BE2C (cell line): Measurements from ENCODE around the gene PGAM2.
"Not testable (repeated sequence)": the region's sequence is repeated elsewhere in the genome, so short reads cannot be mapped to it uniquely, and the experiment has no call there.

Source experiments
- DNase-seq: peaks from one replicate; pipeline ENCODE4 v3.0.0-alpha.2; 2020
- H3K27me3 ChIP-seq: fragments of 250-450 bp; sonication (Bioruptor Pico); 2 replicates; pipeline ENCODE4 v1.5.1; 2020; ENCODE audit warnings: mild to moderate bottlenecking
- H3K36me3 ChIP-seq: fragments of 250-450 bp; sonication (Bioruptor Pico); 2 replicates; pipeline ENCODE4 v1.5.1; 2020; ENCODE audit warnings: mild to moderate bottlenecking
- H3K4me1 ChIP-seq: fragments of 250-450 bp; sonication (Bioruptor Pico); 2 replicates; pipeline ENCODE4 v1.5.1; 2020
- H3K4me3 ChIP-seq: 2 replicates; pipeline ENCODE4 v1.5.1; 2011; ENCODE audit warnings: low read depth, low read length
- H3K9me3 ChIP-seq: fragments of 250-450 bp; sonication (Bioruptor Pico); 2 replicates; pipeline ENCODE4 v1.5.1; 2020
- TF ChIP-seq, protein P1 (sequence below): IDR thresholded peaks from 2 replicates; pipeline ENCODE4 v1.5.1; 2012; ENCODE audit warnings: mild to moderate bottlenecking, low read depth, low read length

PGAM2 gene

DNA sequence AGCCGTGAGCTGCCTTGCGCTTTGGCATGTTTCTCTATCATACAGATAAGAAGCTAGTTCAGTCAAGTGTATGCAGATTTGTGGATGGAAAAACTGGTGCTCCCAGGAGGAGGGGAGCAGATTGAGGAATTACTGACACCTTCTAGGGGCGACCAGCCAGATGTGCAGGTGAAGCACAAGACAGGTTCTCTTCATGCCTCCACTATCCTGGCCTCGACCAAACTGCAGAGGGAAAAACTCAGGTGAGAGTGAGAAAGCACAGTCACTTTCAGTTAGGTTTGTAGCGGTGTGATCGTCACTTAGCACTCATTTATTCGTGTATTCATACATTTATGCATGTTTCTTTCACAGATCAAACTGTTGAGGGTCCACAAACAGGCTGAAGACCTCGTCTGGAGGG, 21.5 kb downstream of the PGAM2 start:
- no peak for DNase-seq
- Histone ChIP-seq H3K9me3 (no peaks in the 10 kb centered on the region), H3K36me3 (peaks cover 2% of the 10 kb centered on the region; the same call in 1 of the 2 replicates), H3K27me3 (no peaks in the 10 kb centered on the region), H3K4me1 (no peaks in the 10 kb centered on the region), H3K4me3 (peak overlapping the region; percentile 94)
- TF ChIP-seq, protein P1, sequence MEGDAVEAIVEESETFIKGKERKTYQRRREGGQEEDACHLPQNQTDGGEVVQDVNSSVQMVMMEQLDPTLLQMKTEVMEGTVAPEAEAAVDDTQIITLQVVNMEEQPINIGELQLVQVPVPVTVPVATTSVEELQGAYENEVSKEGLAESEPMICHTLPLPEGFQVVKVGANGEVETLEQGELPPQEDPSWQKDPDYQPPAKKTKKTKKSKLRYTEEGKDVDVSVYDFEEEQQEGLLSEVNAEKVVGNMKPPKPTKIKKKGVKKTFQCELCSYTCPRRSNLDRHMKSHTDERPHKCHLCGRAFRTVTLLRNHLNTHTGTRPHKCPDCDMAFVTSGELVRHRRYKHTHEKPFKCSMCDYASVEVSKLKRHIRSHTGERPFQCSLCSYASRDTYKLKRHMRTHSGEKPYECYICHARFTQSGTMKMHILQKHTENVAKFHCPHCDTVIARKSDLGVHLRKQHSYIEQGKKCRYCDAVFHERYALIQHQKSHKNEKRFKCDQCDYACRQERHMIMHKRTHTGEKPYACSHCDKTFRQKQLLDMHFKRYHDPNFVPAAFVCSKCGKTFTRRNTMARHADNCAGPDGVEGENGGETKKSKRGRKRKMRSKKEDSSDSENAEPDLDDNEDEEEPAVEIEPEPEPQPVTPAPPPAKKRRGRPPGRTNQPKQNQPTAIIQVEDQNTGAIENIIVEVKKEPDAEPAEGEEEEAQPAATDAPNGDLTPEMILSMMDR: no peak

DNA sequence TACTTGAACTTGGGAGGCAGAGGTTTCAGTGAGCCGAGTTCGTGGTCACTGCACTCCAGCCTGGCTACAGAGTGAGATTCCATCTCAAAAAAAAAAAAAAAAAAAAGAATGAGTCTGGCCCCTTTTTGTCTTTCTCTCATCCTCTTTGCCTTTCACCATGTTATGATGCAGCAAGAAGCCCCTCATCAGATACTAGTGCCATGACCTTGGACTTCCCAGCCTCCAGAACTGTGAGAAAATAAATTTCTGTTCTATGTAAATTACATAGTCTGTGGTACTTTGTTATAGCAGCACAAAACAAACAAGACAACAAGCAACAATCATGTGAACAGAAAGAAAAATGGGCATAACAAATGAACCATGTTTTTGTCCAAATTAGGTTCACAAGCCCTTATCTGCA, 23.1 kb downstream of the PGAM2 start:
- no peaks in the 10 kb centered on the region for H3K9me3 ChIP-seq
- H3K27me3 ChIP-seq: no peaks in the 10 kb centered on the region
- no peak for DNase-seq
- no peak overlapping the region for H3K4me3 ChIP-seq
- no peaks in the 10 kb centered on the region for H3K4me1 ChIP-seq
- H3K36me3 ChIP-seq: no peaks in the 10 kb centered on the region
- TF ChIP-seq, protein P1: no peak

DNA sequence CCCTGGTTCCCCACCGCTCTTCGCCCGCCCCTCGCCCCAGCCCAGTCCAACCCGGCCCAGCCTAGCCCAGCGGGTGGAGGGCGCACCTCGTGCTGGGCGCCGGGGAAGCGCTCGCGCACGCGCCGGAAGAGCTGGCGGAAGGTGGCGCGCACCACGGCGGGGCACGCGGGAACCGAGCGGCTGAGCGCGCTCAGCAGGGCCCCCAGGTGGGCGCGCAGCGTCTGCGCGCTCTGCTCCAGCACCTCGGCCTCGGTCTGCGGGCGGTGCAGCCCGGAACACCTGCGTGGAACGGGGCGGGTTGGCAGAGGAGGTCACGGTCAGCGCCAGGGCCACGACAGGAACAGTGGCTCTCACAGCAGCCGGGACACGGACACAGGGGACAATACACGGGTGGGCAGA, 24.9 kb downstream of the PGAM2 start:
- TF ChIP-seq, protein P1: 0 out of 2 replicates have a peak, but pooled peaks have one; percentile 7
- not testable (repeated sequence) for H3K9me3 ChIP-seq, H3K4me3 ChIP-seq, H3K36me3 ChIP-seq, H3K4me1 ChIP-seq, H3K27me3 ChIP-seq
- DNase-seq: peak; percentile 43

DNA sequence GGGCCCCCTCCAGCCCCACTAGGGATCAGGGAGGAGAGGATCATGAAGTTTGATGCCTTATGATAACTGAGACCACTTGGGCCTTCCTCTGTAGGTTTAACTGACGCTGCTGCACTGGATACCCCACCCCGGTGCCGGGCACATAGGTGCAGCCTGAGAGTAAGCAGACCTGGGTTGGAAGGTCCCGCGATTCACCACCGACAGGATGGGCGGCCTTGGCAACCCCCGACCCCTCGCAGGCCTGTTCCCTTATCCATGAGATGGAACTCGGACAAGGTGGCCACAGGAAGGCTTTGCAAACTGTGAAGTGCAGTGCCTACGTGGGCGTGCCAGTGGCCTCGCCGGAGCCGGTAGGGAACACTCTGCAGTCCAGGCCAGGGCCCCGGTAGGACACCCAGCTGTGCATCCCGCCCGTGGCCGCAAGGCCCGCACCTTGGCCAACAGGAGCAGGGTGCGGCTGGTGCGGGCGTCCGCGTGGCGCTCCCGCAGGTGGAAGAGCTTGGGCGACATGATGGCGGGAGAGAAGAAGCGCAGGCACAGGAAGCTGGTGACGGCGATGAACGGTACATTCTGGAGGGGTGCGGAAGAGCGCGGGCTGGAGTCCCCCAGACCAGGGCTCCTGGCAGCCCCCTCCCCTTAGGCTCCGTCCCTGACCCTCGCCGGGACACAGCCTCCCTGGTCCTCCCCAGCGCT, 25.4 kb downstream of the PGAM2 start:
- not testable (repeated sequence) for H3K4me1 ChIP-seq, H3K27me3 ChIP-seq, H3K36me3 ChIP-seq, DNase-seq, H3K9me3 ChIP-seq
- peak overlapping the region; percentile 16; the same call in 1 of the 2 replicates for H3K4me3 ChIP-seq

DNA sequence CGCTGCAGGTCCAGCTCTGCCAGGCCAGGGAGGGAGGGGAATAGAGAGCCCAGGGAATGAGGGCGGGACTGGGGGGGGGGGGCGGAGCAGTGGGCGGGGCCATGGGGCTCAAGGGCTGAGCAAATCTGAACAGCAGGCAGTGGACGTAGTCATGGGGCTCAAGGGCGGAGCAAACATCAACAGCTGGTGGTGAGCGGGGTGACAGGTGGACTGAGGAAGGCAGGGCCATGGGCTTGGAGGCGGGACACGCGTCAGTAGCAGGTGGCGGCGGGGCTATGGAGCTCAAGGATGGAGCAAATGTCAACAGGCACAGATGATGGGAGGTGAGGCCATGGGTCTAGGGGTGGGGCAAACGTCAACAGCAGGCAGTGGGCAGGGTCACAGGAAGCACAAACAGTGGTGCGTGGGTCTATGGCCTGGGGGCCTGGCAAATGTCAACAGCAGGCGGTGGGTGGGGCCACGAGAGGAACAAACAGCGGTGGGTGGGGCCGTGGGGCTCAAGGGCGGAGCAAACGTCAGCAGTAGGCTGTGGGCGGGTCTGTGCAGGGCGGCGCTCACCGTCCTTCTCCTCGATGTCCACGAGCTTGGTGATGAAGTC, 26.3 kb downstream of the PGAM2 start:
- H3K4me3 ChIP-seq: peak overlapping the region; percentile 36
- not testable (repeated sequence) for H3K27me3 ChIP-seq
- DNase-seq: peak; percentile 99

DNA sequence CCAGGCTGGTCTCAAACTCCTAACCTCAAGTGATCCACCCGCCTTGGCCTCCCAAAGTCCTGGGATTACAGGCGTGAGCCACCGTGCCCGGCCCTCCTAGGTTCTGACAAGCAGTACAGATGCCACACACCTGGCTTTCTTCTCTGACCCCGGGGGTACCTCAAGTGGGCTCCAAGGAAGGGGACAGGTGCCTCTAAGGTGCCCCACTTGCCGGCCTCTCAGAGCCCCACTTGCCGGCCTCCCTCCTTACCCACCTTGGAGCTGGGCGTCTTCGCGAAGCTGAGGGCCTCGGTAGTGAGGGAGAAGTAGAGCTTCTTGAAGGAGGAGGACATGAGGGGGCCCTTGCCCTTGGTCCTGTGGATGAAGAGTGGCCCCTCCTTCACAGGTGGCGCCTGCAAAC, 26.8 kb downstream of the PGAM2 start:
- H3K9me3 ChIP-seq, H3K4me3 ChIP-seq, DNase-seq, H3K36me3 ChIP-seq, H3K4me1 ChIP-seq, H3K27me3 ChIP-seq: not testable (repeated sequence)

More for the DNA sequence above, 26.3 kb downstream of the PGAM2 start:
- not testable (repeated sequence) for H3K36me3 ChIP-seq, H3K9me3 ChIP-seq, H3K4me1 ChIP-seq

DNA sequence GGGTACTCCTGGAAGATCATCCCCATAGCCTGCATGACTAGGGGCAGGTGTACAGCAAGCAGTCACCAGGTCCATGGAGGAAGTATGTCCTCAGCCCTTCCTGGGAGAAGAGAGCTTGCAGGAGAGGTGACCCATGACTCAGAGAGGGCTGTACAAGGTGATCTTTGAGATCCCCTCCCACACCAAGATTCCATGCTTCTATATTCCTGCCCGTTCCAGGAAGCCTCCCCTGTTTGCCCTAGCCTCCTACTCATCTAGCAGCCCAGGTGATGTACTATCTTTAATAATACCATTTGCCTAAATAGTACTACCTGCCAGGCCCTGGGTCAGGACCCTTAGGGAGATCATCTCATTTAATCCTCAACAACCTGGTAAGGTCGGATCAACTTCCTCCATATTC, 27.4 kb downstream of the PGAM2 start:
- H3K9me3 ChIP-seq, H3K27me3 ChIP-seq, H3K4me3 ChIP-seq, H3K36me3 ChIP-seq, H3K4me1 ChIP-seq, DNase-seq: not testable (repeated sequence)

DNA sequence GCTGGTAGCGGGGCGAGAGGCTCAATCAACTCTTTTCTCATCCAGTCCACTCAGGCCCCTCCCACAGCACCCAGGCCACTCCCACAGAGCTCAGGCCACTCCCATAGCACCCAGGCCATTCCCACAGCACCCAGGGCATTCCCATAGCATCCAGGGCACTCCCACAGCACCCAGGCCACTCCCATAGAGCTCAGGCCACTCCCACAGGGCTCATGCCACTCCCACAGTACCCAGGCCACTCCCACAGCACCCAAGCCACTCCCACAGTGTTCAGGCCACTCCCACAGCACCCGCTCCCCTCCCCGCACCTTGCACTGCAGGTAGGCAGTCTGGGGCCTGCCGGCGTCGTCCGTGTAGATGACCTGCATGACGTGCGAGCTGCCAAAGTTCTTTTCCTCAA, 29.0 kb downstream of the PGAM2 start:
- not testable (repeated sequence) for H3K27me3 ChIP-seq, H3K36me3 ChIP-seq, H3K9me3 ChIP-seq, H3K4me3 ChIP-seq, H3K4me1 ChIP-seq
- peak; percentile 63 for DNase-seq

DNA sequence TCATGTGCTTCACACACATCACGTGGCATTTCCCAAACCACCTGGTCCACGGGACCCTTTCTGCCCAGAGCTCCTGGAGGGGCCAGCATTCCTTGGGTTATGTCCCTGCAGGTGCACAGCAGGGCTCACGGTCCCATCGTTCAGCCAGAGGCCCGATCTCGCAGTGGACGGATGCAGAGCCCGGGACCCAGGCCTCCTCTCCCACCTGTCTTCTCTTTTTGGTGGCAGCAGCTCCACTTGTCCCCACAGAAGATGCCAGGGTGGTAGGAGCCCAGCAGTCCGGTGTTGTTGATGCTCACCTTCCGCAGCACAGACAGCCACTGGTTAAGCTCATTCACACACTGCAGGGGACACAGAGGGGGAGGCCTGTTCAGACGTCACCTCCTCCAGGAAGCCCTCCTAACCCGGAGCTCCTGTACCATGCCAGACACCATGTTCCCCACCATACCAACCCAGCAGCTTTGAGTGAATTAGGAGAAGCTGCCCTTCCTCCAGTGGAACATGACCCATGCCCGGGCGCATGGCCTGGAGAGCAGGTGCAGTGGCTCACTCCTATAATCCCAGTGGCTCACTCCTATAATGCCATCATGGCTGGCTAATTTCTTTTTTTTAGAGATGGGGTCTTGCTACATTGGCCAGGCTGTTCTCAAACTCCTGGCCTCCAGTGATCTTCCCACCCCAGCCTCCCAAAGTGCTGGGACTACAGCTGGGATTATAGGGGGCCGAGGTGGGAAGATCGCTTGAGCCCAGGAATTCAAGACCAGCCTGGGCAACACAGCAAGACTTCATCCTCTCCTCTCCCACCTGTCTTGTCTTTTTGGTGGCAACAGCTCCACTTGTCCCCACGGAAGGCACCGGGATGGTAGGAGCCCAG, 31.2 kb downstream of the PGAM2 start:
- not testable (repeated sequence) for DNase-seq

DNA sequence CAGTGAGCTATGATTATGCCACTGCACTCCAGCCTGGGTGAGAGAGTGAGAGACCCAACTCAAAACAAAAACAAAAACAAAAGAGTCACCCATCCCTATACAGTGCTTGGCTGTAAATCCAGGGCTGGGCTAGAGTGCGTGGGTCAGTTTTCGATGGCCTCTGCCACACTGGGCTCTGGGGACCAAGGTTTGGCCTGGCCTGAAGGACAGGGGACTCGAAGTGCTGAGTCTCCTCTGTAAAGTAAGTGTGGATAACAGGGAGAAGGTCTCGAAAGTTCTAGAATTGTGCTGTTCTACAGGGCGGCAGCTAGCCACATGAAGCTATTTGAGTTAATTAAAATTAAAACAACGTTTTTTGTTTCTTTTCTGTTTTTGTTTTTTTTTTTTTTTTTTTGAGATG, 33.3 kb downstream of the PGAM2 start:
- not testable (repeated sequence) for H3K4me3 ChIP-seq, H3K9me3 ChIP-seq, H3K36me3 ChIP-seq, H3K4me1 ChIP-seq, H3K27me3 ChIP-seq, DNase-seq

More for the DNA sequence above, 31.2 kb downstream of the PGAM2 start:
- H3K4me3 ChIP-seq, H3K9me3 ChIP-seq, H3K36me3 ChIP-seq, H3K4me1 ChIP-seq, H3K27me3 ChIP-seq: not testable (repeated sequence)

DNA sequence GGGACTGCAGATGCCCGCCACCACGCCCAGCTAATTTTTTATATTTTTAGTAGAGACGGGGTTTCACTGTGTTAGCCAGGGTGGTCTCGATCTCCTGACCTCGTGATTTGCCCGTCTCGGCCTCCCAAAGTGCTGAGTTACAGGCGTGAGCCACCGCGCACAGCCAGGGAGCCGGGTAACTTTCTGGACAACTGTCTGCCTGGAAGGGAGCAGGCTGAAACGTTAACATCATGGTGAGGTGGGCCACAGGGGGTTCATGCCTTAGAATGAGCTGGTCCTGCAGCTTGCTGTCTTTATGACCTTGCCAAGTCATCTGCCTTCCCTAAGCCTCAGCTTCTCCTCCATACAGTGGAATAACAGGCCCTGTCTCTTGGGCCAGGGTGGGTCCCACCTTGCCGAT, 34.0 kb downstream of the PGAM2 start:
- not testable (repeated sequence) for H3K9me3 ChIP-seq, DNase-seq, H3K36me3 ChIP-seq, H3K4me3 ChIP-seq, H3K27me3 ChIP-seq, H3K4me1 ChIP-seq

DNA sequence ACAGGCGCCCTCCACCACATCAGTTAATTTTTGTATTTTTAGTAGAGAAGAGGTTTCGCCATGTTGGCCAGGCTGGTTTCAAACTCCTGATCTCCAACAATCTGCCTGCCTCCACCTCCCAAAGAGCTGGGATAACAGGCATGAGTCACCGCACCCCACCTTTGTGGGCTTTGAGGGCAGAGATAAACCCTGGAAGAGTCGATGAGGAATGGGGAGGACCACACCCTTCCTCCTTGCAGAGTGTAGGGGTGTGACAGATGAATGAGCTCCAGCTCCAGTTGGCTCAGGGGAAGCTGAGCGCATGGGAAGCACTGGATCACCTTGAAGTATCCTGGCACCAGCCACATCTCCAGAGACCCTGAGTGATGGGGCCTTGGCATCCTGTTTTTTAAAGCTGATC, 35.3 kb downstream of the PGAM2 start:
- not testable (repeated sequence) for H3K4me1 ChIP-seq, H3K36me3 ChIP-seq, DNase-seq, H3K4me3 ChIP-seq, H3K9me3 ChIP-seq, H3K27me3 ChIP-seq
